HCT116 (cell line): ENCODE data around the gene SSR1. TPM values are rescaled to one million over a fixed set of nuclear protein-coding genes. Genes with fewer than 3 reads are reported as not detected.

Experiments used
- ATAC-seq: fragments of 200-7000 bp; cut with Tn5 transposase; 2 replicates; pipeline ENCODE4 v1.9.1; 2020; ENCODE audit warnings: mild to moderate bottlenecking, moderate library complexity
- BruUV-seq: library from RNA; stranded (reverse); fragments of 400-500 nt; replicated peaks from 2 replicates; lab custom pipeline; 2021; lab: Mats Ljungman, UMichigan
- CTCF ChIA-PET: fragments of 300-600 bp; sonication (Branson Sonifier 250); formaldehyde crosslinking; loops from one replicate; lab custom pipeline; 2021; ENCODE audit warnings: antibody characterized with exemption; lab: Charles Lee
- POLR2A ChIA-PET: fragments of 300-600, 350-600 bp; sonication (Branson Sonifier 250); formaldehyde crosslinking; loops from one replicate; lab custom pipeline; 2021; ENCODE audit warnings: antibody characterized with exemption; lab: Charles Lee
- RAD21 ChIA-PET, 2 experiments: fragments of 300-600 bp; sonication (Branson Sonifier 250); formaldehyde crosslinking; loops; one replicate each; lab custom pipeline; 2023; ENCODE audit warnings: low total read pairs in 2 of 2; ENCODE audit not compliant: uncharacterized antibody in 2 of 2, unreplicated experiment in 2 of 2, low non-redundant PET in 1 of 2; lab: Charles Lee
- DNase-seq: peaks from one replicate; pipeline ENCODE4 v3.0.0-alpha.2; 2010; ENCODE audit warnings: low read depth, low spot score
- H2AFZ ChIP-seq: fragments of 200-600 bp; shearing (Covaris generic), sonication (generic); 2 replicates; pipeline ENCODE4 v1.6.1; 2017; ENCODE audit warnings: low read depth, mixed run types, mixed read lengths, antibody characterized with exemption, low read length; ENCODE audit not compliant: poor library complexity, severe bottlenecking
- H3K27ac ChIP-seq: 2 replicates; pipeline ENCODE4 v1.5.1; 2012; ENCODE audit warnings: low read depth, low read length
- H3K27me3 ChIP-seq: fragments of 200-600 bp; sonication (generic); 2 replicates; pipeline ENCODE4 v1.6.1; 2016; ENCODE audit warnings: mixed run types, low read length, mixed read lengths; ENCODE audit not compliant: insufficient read depth
- H3K36me3 ChIP-seq, 2 experiments: fragments of 200-500 bp in 1 of 2; fragments of 200-600 bp in 1 of 2; sonication (Bioruptor generic) in 1 of 2; sonication (generic) in 1 of 2; 2 replicates each; pipeline versions ENCODE4 v1.5.1 to v1.6.1; 2014 to 2016; ENCODE audit warnings: low read length in 2 of 2, inconsistent platforms in 1 of 2, mixed read lengths in 1 of 2, mixed run types in 1 of 2; ENCODE audit not compliant: insufficient read depth in 2 of 2, control insufficient read depth in 1 of 2
- H3K4me1 ChIP-seq, 2 experiments: fragments of 200-600 bp in 1 of 2; sonication (generic) in 1 of 2; 2 replicates each; pipeline versions ENCODE4 v1.5.1 to v1.6.1; 2012 to 2017; ENCODE audit warnings: low read length in 2 of 2, inconsistent platforms in 1 of 2, mild to moderate bottlenecking in 1 of 2, mixed read lengths in 1 of 2, mixed run types in 1 of 2, moderate library complexity in 1 of 2; ENCODE audit not compliant: insufficient read depth in 2 of 2, control insufficient read depth in 1 of 2
- H3K4me2 ChIP-seq: fragments of 200-600 bp; sonication (generic); 2 replicates; pipeline ENCODE4 v1.6.1; 2017; ENCODE audit warnings: mixed run types, low read length, mixed read lengths
- H3K4me3 ChIP-seq, 2 experiments: fragments of 200-600 bp in 1 of 2; sonication (generic) in 1 of 2; replicated peaks in 1 of 2; 2 replicates each; pipeline ENCODE4 v1.5.1; 2011 to 2016; ENCODE audit warnings: low read length in 2 of 2, control low read depth in 1 of 2, low read depth in 1 of 2, mild to moderate bottlenecking in 1 of 2, mixed read lengths in 1 of 2, mixed run types in 1 of 2
- H3K79me2 ChIP-seq: fragments of 200-600 bp; sonication (generic); 2 replicates; pipeline ENCODE4 v1.6.1; 2017; ENCODE audit warnings: mild to moderate bottlenecking, mixed run types, low read length, moderate library complexity, mixed read lengths; ENCODE audit not compliant: insufficient read depth
- H3K9ac ChIP-seq: fragments of 200-600 bp; sonication (generic); 2 replicates; pipeline ENCODE4 v1.6.1; 2016; ENCODE audit warnings: low read length, mixed read lengths
- H3K9me2 ChIP-seq: fragments of 200-600 bp; sonication (generic), shearing (Covaris generic); 2 replicates; pipeline ENCODE4 v1.6.1; 2017; ENCODE audit warnings: mixed run types, mild to moderate bottlenecking, moderate library complexity; ENCODE audit not compliant: insufficient read depth
- H3K9me3 ChIP-seq, 2 experiments: fragments of 200-500 bp in 1 of 2; fragments of 200-600 bp in 1 of 2; sonication (Bioruptor generic) in 1 of 2; sonication (generic) in 1 of 2; 2 replicates each; pipeline ENCODE4 v1.6.1; 2014 to 2017; ENCODE audit warnings: low read length in 2 of 2, mixed read lengths in 2 of 2, inconsistent platforms in 1 of 2, low read depth in 1 of 2, mild to moderate bottlenecking in 1 of 2, mixed run types in 1 of 2, moderate library complexity in 1 of 2; ENCODE audit not compliant: control insufficient read depth in 1 of 2, insufficient read depth in 1 of 2
- H4K20me1 ChIP-seq: fragments of 200-600 bp; sonication (generic), shearing (Covaris generic); 2 replicates; pipeline ENCODE4 v1.6.1; 2017; ENCODE audit warnings: mixed run types, mild to moderate bottlenecking, moderate library complexity; ENCODE audit not compliant: insufficient read depth
- ELF1 ChIP-seq: IDR thresholded peaks from 2 replicates; pipeline ENCODE4 v1.6.1; 2012; ENCODE audit warnings: low read depth, borderline replicate concordance
- EZH2phosphoT487 ChIP-seq: fragments of 200-600 bp; IDR thresholded peaks from 2 replicates; pipeline ENCODE4 v1.6.1; 2018; ENCODE audit warnings: antibody characterized with exemption, borderline replicate concordance
- POLR2AphosphoS5 ChIP-seq: IDR thresholded peaks from 2 replicates; pipeline ENCODE4 v1.6.1; 2011; ENCODE audit warnings: mild to moderate bottlenecking, low read depth, low read length, moderate library complexity
- SIN3A ChIP-seq: IDR thresholded peaks from 2 replicates; pipeline ENCODE4 v1.6.1; 2012; ENCODE audit warnings: low read depth
- SP1 ChIP-seq: IDR thresholded peaks from 2 replicates; pipeline ENCODE4 v1.6.1; 2012; ENCODE audit warnings: low read depth
- ZFX ChIP-seq: fragments of 450-650 bp; IDR thresholded peaks from 2 replicates; pipeline ENCODE4 v1.6.1; 2017
- ZNF274 ChIP-seq: fragments of 200-500 bp; sonication (Bioruptor generic); IDR thresholded peaks from 2 replicates; pipeline ENCODE4 v1.6.1; 2014; ENCODE audit warnings: mild to moderate bottlenecking, low read depth, low read length, inconsistent platforms
- intact Hi-C: fragments of 100-400 bp; cut with micrococcal nuclease; formaldehyde crosslinking; loops from 2 replicates; pipeline ENCODE4 v1.10.0; 2022
- total RNA-seq: library from RNA; stranded (reverse); gene quantifications from one replicate; pipeline ENCODE4 v1.2.1, GENCODE V29; 2021; ENCODE audit not compliant: unreplicated experiment

The SSR1 gene
- total RNA-seq, 1 experiment from 2014 or later, result 127 TPM

DNA sequence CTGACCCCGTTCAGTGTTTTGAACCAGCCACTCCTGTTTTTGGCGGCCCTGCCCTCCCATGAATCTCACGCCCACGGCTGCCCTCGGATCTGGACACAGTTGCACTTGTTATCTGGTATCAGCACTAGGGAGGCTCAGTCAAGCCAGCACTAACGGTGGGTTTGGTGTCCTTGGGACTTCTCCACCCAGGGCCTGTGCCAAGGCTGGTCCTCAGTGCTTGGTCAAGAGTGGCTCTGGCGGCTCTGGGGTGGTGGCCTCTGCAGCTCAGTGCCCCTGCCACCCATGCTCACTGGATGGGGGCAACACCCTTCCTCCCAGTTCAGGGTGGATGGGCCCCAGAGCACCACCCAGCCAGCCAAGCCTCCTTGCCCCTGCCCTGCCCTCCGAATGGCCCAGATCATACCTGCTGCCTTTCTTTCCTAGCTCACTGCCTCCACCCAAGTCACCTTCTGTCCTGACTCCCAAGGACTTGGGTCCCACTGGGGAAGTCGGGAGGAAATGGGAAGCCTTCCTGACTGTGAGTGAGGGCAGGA is 54.7 kb downstream of the SSR1 start:
- Histone ChIP-seq H3K4me1 (peaks cover 12 to 21% of the 10 kb centered on the region in 2 experiments), H3K4me2 (no peak overlapping the region), H3K9me2 (no peaks in the 10 kb centered on the region), H3K4me3 (no peak overlapping the region), H3K79me2 (no peaks in the 10 kb centered on the region), H3K9ac (no peak overlapping the region), H4K20me1 (no peaks in the 10 kb centered on the region), H3K36me3 (no peaks in the 10 kb centered on the region), H3K9me3 (no peaks in the 10 kb centered on the region), H2AFZ (no peak overlapping the region), H3K27me3 (no peaks in the 10 kb centered on the region), H3K27ac (no peak overlapping the region)
- RAD21 ChIA-PET, result no interaction called here
- no peak for DNase-seq
- BruUV-seq, result no TSS peak
- POLR2A ChIA-PET, result no interaction called here
- CTCF ChIA-PET, result no interaction called here
- TF ChIP-seq ZFX (no peak), EZH2phosphoT487 (no peak), SIN3A (no peak), ELF1 (no peak), SP1 (no peak), ZNF274 (no peak)
- intact Hi-C loops, result no loop called here
- ATAC-seq, result no peak

DNA sequence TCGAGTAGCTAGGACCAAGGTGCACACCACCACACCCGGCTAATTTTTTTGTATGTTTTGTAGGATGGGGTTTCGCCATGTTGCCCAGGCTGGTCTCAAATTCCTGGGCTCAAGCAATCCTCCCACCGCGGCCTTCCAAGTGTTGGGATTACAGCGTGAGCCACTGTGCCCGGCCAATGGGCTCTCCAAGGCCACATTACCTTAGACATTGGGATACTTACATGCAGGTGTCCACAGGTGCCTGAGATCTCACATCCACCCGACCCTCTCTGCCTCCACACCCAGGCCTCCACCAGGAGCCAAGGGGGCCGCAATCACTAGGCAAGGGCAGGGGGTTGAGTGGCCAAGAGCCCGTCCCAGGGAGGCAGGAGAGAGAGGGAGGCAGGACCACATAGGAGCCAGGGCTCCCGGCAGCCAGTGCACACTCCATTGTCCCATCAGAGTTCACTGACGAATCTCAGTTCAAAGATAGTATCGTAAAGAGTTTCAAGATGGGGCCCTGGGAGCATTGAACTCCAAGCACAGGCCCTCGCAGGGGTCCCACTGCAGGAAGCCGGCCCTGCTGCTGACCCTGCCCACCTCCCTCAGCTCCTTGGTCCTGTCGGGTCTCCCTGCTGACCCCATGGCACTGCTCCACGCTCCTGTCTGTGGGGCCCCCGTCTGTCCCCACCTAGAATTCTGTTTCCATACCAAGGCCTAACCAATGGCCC is 55.3 kb downstream of the SSR1 start:
- Histone ChIP-seq H3K27me3 (no peaks in the 10 kb centered on the region), H3K4me1 (peaks cover 12 to 21% of the 10 kb centered on the region in 2 experiments), H3K9me2 (no peaks in the 10 kb centered on the region), H3K27ac (no peak overlapping the region), H3K36me3 (no peaks in the 10 kb centered on the region), H4K20me1 (no peaks in the 10 kb centered on the region), H3K9me3 (no peaks in the 10 kb centered on the region), H3K79me2 (no peaks in the 10 kb centered on the region), H2AFZ (no peak overlapping the region), H3K4me2 (no peak overlapping the region), H3K9ac (no peak overlapping the region), H3K4me3 (no peak overlapping the region)
- no peak for ATAC-seq
- POLR2A ChIA-PET, result no interaction called here
- CTCF ChIA-PET, result no interaction called here
- no peak for DNase-seq
- intact Hi-C loops, result no loop called here
- TF ChIP-seq POLR2AphosphoS5 (no peak), ELF1 (no peak)
- RAD21 ChIA-PET, result no interaction called here
- BruUV-seq, result no TSS peak
